Fibroblast of villous mesenchyme (primary cell): ENCODE results near the gene ABHD4. TPM values are rescaled to one million over a fixed set of nuclear protein-coding genes. Genes with fewer than 3 reads are reported as not detected.
"Not testable (repeated sequence)": the region's sequence is repeated elsewhere in the genome, so short reads cannot be mapped to it uniquely, and the experiment has no call there.

Source experiments
- DNase-seq: peaks from one replicate; pipeline ENCODE4 v3.0.0-alpha.2; 2010; ENCODE audit warnings: low read depth
- H3K4me3 ChIP-seq: 2 replicates; pipeline ENCODE4 v1.5.1; 2011; ENCODE audit warnings: low read depth, mild to moderate bottlenecking, low read length
- total RNA-seq: library from RNA; depleted of rRNA; stranded (reverse); fragments of >200 nt; gene quantifications from 2 replicates; pipeline ENCODE4 v1.2.3, GENCODE V29; 2012
- TF ChIP-seq, protein P1 (sequence below): IDR thresholded peaks from 2 replicates; pipeline ENCODE4 v1.5.1; 2012; ENCODE audit warnings: low read depth, mild to moderate bottlenecking, low read length; ENCODE audit not compliant: insufficient read depth

The ABHD4 gene
- total RNA-seq, 1 donor: 13.4 TPM

DNA sequence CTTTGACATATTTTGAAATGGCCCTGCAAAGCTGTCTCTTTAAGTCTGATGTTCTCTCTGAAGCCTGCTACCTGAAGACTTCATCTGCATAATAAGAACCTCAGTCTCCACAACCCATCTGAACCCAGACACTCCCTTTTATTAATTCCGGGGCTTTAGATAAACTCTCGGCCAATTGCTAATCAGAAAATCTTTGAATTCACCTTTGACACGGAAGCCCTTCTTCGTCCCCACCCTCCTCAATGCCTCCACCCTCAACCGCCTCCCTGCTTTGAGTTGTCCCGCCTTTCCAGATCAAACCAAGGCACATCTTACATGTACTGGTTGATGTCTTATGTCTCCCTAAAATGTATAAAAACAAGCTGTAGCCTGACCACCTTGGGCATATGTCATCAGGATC, 28.5 kb downstream of the ABHD4 start:
- no peak for DNase-seq
- no peak overlapping the region for H3K4me3 ChIP-seq
- TF ChIP-seq, protein P1, sequence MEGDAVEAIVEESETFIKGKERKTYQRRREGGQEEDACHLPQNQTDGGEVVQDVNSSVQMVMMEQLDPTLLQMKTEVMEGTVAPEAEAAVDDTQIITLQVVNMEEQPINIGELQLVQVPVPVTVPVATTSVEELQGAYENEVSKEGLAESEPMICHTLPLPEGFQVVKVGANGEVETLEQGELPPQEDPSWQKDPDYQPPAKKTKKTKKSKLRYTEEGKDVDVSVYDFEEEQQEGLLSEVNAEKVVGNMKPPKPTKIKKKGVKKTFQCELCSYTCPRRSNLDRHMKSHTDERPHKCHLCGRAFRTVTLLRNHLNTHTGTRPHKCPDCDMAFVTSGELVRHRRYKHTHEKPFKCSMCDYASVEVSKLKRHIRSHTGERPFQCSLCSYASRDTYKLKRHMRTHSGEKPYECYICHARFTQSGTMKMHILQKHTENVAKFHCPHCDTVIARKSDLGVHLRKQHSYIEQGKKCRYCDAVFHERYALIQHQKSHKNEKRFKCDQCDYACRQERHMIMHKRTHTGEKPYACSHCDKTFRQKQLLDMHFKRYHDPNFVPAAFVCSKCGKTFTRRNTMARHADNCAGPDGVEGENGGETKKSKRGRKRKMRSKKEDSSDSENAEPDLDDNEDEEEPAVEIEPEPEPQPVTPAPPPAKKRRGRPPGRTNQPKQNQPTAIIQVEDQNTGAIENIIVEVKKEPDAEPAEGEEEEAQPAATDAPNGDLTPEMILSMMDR: no peak

DNA sequence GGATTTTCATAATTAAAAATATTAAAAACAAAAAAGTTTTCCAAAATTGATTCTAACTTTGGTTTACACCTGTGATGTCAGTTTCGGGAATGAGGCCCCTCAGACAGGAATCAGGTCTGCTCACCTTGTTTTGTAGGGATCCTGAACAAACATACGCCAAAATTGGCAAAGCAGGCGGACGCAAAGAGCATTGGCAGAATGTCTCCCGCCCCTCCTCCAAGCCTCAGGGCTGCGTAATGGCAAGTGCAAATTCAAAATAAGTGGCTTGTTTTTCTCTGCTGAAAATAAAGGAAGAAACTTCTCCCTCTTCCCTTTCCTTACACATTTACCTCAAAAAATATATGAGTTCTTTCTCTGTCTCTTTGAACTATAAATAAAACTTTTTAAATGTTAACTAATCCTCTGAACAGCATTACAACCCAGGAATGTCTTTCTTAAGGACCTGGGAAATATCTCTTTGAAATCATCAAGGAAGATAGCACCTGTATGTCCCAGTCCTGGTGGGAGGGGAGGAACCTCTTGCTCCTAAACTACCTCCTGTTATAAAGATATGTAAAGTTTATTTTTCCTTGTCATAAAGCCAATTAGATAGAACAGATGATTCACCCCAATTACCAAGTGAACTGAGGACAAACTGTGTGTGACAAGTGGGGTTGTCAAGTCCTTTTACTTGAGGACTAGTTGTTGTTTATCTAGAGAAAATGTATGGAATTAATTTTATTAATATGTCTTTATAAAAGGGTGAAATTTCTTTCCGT, 29.6 kb downstream of the ABHD4 start:
- no peak overlapping the region for H3K4me3 ChIP-seq
- TF ChIP-seq, protein P1: no peak
- DNase-seq: no peak

DNA sequence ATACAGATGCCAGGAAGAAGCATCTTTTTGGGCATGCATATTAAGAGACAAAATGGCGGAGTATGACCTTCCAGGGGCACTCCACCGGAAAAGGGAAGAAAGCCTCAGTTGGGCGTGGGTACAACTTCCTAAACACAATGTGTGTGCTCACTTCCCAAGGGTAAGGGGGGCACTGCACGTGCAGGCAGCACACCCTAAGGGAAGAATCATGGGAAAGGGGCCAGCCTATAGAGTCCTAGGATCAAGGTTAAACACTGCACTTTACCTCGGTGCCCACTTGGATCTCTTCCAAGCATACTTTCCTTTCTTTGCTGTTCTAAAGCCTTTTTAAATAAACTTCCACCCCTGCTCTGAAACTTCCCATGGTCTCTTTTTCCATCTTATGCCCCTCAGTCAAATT, 31.3 kb downstream of the ABHD4 start:
- H3K4me3 ChIP-seq: no peak overlapping the region
- TF ChIP-seq, protein P1: no peak
- DNase-seq: no peak

DNA sequence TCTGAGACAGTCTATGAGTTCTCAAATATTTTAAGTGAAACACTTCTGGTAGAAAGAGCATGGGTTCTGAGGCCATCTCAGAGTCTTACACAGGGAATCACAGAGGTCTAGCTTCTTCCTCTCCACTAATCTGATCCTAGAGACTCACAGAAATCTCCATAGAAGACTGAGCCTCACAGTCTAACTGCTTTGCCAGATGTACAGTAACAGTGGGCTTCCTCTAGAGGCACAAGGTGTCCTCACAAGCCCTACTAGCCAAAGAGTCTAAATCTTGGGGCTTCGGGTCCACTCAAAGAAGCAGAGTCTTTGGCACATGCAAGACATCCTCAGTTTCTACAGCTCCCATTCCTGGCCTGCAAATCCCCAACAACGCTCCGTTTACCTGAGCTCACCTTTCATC, 32.0 kb downstream of the ABHD4 start:
- H3K4me3 ChIP-seq: no peak overlapping the region
- TF ChIP-seq, protein P1: no peak
- DNase-seq: no peak

DNA sequence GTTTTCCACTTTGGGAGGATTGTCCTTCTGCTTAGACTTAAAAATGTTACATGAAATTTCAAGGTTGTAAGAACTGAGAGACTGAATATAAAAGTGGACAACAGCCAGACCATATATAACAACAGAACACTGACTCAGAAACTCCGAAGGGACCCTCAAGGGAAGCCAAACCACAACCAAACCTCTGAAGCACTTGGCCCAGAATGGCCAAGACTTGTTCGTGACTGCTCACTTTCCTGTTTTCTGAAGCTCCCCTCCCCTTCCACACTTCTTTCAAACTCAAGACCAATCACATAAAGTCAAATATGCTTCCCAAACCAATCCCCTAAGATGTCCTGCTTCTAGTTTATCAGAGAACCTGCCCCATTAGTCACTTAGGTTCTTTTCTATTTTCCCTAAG, 32.4 kb downstream of the ABHD4 start:
- DNase-seq: no peak
- TF ChIP-seq, protein P1: no peak
- no peak overlapping the region for H3K4me3 ChIP-seq

DNA sequence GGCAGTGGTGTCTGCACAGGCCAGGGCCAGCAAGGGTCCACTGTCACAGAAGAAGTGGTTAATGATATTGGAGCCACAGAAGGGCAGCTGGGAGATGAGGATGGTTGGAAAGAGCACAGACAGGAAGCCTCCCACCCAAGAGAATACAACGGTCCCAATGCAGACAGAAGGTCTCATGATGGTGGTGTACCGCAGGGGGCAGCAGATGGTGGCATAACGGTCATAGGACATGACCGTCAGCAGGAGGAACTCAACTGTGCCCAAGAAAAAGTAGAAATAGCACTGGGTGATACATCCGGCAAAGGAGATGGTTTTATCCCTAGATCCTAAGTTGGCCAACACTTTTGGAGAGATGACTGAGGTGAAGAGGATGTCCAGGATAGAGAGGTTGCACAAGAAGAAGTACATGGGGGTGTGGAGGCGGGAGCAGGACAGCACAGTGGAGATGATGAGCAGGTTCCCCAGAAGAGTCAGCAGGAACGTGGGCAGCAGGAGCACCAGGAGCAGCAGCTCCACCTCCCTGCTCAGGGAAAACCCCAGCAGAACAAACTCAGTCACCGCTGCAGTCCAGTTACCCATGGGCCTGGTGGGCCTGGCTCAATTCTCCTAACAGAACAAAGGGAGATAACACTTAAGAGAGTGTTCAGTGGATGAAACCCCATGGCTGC, 36.3 kb downstream of the ABHD4 start:
- DNase-seq: no peak
- H3K4me3 ChIP-seq: no peak overlapping the region
- TF ChIP-seq, protein P1: no peak

DNA sequence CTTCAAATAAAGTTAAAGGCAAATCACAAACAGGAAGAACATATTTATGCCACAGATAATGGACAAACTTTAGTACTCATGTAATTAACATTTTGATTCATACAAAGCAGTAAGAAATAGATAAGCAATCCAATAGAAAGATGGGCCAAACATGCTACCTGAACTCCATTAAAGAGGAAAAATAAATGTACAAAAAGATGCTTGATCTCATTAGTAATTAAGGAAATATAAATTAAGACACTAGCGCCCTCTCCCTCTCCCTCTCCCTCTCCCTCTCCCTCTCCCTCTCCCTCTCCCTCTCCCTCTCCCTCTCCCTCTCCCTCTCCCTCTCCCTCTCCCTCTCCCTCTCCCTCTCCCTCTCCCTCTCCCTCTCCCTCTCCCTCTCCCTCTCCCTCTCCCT, 37.9 kb downstream of the ABHD4 start:
- H3K4me3 ChIP-seq, DNase-seq: not testable (repeated sequence)
